SW 1271 (cell line): ENCODE results near the gene CLBA1.

Experiments used
- DNase-seq, 2 experiments: peaks; one replicate each; lab custom pipeline; 2025; lab: John Stamatoyannopoulos, UW

The CLBA1 gene

DNA sequence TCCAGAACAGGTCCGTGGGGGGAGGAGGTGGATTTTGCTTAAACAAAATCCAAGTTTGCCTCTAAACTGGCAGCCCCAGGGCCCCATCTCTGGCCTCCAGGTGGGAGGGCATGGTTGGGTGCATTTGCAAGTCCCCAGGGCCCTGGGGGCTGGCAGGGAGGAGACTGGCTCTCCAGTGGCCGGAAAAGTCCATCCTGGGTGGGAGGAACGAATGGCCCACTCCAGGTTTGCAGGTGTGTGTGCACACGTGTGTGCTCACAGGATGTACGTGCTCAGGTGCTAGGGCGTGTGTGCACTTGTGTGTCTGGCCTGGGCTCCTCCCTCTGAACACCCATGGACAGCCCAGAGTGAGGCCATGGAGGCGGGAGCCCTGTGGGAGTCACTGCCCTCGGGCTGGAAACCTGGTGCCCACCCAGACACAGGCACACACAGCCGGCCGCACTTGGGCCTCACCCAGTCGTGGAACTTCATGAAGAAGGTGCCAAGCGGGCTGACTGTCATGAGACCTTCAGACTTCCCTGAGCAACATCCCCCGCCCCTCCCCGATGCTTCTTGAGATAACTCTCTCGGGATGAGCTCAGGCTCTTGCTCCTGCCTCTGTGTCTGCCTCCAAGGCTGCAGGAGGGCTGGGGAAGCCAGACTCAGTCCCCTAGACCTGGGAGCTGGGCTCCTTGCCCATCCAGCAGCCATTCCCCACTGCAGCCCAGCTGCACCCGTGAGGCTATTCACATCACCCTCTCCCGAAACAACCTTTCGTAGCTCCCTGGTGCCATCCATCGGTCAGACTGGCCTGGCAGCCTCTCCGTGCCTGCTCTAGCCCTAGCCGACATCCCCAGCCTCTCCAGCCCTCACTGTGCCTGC, 16.8 kb upstream of the CLBA1 start:
- peak in 1 of 2 experiments; percentile 39 for DNase-seq

DNA sequence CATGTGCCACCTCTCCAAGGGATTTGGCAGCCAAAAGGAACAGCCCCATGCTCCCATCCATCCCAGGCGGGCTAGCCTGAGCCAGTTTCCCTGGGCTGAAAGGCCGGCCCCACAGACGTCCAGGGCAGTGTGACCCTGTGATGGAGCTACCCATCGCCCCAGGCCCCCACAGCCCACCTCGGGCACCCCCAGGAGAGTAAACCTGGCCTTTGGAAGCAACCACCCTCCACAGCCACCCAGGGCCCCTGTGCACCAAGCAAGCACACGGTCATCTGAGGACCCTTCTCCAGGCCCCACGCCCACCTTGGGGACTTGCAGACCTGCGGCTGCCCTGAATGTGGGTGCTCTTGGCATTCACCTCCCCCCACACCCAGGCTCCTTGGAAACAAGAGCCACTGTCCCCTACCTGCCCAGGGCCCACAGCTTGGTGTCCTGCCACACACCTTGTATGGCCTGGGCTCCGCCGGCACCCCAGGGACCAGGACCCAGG, 15.8 kb upstream of the CLBA1 start:
- DNase-seq = no peak

DNA sequence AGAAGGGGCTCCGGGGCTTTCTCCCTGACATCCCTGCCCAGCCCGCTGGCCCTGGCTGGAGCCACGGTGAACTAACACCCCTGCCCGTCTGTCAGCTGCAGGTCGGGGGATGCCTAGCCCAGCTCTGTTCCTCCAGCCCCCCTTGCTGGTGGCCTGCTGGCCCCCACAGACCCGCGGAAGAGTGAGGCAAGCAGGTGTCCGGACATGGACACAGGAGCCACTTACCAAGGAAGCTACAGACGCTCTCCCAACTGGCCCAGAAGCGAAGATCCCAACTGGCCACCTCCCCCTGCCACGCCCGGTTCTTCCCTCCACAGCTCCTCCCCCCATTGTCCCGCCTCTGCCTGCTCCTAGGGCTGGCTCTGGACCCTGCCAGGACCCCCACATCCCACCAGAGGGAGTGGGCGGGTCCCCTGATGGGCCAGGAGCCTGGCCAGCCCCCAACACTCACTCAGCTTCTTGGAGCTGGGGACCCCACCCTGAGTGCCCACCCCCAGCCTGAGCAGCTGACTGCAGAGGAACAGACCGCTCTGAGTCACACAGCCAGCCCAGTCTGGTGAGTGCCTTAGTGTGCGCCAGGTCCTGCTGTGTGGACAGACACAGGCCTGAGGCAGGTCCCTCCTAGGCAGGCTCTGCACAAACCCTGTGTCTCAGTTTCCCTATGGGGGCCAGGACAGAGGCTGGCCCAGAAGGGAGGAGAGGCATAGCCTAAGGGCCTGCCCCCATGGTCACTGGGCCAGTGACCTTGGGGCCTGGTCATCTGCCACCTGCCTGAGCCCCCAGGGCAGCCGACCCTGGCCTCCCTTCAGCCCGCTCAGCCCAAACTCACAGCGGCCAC, 15.1 kb upstream of the CLBA1 start:
- peak; percentile 50 to 75 for DNase-seq

DNA sequence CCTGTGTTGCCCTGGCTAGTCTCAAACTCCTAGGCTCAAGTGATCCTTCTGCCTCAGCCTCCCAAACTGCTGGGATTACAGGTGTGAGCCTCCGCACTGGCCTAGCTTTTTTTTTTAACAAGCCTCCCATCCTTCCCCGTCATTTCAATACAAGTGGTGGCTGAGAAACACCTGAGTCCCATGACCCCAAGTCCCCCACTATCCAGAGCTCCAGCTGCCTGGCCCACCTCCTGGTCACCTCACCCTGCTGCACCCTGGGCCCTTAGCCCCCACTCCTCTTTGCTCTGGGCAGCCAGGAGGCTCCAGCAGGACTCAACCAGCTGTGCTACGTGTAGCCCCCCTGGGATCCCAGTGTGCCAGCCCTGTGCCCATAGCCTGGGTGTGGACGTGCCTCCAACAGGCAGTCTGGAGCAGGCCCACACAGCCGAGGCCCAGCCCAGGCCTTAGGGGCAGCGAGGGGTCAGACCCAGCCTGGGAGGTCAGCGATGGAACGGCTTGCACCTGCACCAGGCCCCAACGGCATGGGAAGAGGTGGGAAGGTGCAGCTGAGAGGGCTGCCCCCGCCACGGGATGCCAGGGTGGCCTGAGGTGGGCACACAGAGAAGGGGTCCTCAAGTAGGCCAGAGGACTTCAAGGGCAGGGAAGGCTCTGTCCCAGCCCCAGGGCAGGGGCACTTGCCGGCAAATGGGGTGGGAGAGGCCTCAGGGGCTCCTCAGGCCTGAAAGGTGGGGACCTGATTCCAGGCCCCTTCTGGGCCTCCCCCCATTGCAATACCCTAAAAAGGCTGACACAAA, 13.9 kb upstream of the CLBA1 start:
- no peak for DNase-seq

DNA sequence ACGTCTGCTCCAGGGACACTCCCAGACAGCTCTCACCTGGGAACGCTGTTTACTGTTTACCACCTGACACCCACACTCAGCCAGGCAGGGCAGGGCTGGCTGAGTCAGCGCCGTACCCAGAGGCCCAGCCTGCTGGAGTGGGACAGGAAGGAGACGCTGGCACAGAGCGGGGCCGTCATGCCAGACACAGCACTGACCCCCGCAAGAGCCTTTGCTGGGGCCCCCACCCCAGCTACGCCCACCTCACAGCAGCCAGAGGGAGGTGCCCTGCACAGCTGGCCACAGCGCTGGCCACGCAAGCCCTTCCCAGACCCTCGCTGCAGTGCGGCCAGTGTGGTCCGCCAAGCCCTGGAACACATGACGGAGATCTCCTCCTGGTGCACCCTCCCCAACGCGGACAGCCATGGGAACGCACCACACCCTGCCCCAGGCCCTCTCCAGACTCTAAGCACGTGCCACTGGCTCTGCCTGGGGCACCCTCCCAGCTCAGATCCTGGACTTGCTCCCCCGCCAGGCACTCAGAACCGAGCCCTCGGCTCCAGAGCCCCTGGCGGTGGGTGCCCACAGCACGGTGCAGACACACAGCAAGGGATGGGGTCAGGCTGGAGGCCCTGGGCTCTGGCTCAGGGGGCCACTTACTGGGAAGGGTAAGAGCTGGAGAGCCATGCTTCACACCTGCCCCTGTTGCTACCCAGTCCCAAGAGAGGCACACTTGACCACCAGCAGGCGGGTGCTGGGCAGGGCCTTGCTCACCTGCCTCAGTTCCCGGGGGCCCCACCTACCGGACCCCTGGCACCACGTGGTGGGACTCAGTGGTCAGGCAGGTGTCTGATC, 13.1 kb upstream of the CLBA1 start:
- peak; percentile 64 to 70 for DNase-seq

DNA sequence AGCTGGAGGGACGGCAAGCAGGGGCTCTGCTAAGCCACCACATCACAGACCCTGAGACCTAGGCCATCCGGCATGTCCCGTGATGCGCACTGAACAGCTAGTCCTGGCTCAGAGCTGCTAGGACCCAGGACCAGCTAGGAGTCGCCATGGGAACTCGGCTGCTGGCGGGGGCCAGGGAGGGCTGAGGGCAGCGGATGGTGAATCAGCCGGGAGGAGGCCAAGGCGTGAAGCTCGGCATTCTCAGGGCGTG, 12.5 kb upstream of the CLBA1 start:
- no peak for DNase-seq

DNA sequence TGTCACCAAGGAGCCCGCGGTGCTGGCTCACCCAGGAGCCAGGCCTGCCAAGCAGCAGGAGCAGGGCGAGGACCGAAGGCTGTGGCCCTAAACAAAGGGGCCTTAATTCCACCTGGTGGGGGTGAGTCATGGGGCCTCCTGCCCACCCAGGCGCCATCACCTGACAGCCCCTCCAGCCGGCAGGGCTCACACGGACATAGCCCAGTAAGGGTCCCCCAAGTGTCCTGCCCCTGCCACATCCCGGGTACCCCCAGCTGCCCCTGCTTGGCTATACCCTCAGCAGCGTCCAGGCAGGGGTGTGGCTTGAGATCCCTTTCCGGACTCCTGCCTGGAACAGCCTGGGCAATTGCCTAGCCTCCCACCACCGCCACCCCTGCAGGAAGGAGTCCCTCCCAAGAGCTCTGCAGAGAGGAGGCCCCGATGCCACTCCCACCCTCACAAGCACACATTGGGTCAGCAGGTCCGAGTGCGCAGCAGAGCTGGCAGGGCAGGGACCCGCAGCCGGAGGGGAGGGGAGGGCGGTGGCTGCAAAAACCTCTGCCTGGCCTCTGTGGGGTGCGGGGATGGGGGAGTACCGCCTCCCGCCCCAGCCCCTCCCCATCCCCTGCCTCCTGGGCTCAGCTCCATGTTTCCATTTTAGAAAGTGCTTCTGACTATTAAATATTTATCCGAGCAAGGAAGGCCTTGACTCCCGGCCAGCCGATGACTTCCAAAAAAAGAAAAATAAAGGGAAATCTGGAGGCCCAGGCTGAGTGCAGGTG, 12.0 kb upstream of the CLBA1 start:
- DNase-seq = peak; percentile 94

DNA sequence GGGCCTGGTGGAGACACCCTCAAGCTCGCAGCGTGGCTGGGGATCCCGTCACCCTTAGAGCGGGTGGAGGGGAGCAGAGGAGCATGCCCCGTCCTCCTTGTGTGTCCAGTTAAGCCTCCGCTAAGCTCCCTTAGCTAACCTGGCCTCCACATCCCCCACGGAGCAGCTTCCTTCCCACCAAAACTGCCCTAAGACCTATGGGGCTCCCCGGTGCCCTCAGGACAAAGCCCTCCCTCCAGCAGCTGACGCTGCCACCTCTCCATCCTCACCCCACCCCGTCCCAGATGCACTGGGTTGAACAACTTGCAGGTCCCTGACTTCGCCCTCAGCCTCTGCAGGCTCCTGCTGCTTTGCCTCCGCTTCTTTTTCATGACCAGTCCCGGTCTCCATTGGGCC, 11.4 kb upstream of the CLBA1 start:
- no peak for DNase-seq

DNA sequence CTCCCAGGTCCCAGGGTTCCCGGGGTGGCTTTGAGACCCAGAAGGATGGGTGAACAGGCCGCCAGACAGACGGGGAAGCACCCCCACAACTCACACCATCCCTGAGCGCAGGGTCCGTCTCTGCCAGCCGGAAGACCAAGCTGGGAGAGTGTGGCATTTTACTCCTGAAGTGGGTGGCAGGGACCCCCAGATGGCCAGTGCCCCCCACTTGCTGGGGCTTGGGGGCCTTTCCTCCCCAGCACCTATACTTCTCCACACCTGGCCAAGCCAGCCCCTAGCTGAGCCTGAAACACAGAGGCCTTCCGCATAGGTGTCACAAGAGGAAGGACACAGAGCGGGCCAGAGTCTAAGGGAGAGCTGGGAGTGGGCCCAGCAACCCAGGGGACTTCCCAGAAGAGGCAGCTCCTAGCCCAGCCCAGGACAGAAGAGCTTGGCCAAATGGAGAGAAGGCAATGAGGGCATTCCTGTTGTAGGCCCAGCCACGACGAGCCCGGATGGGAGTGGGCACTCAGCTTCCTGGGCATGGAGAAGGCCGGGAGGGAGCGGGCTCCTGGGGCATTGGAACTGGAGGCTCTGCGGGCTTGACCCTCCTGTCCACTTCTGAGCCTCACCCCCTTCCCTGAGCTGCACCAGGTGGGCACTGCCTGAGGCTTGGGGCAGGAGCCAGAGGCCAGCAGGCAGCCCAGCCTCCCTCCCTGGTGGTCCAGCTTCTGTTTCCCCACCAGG, 10.8 kb upstream of the CLBA1 start:
- DNase-seq = no peak

DNA sequence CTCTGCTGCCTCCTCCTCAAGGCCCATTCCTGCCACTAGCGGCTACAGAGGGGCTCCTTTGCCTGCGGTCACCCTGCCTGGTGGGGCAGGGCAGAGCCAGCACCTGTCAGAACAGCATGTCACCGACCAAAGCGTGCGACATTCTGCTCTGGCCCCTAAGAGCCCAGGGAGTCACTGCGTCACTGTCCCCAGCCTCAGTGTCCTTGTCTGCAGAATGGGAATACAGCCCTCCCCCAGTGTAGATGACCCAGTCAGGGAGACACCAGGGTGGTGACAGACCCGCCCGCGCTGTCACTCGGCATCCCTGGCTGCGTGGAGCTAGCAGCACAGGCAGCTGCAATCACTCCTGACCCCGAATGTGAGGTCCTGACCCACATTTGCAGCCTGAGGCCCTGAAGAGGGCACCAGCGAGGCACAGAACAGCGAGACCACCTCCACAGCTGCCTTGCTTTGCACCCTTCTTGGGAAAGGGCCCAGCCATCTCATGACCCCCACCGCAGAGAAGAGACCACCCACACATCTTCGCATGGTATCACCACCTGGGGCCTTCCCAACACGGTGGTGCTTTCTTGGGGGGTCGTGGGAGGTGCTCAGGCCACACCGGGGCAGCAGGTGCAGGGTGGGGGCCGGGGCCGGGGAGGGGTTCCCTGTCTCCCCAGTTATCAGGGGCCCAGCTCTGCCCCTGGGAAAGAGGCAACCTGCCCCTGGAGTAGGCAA, 9.9 kb upstream of the CLBA1 start:
- no peak for DNase-seq

DNA sequence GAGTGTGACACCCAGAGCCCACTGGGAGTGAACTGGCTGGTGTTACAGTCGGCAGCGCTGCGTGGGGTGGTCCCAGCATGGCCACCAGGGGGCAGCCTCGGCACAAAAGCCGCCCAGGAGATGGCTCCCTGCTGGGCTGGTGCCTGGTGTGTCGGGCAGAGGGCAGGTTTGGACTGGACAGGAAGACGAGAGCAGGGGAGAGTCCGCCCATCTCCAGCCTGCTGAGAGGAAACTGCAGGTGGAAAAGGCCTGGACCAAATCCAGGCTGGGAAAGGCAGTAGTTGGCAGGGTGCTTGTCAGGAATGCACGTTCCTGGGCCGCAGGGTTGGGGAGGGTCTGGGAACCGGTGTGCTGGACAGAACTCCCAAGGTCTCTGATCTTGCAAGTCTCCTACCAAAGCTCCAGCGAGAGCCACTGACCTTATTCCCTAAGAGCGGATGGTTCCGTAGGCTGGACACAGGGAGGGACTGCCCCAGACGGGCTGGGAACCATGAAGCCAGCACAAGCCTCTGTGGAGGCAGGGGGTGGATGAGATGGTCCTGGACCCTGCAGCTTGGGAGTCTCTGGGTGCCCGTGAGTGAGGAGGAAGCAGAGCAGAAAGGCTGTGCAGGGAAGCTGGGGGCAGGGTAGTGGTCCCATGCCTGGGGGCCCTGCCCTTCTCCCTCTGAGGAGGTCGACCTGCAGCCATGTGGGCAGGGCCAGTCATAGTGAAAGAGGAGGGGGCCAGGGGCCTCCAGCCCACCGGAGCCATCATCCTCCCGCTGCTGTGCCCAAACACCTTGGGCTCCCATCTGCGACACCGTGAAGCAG, 9.2 kb upstream of the CLBA1 start:
- peak; percentile 71 to 80 for DNase-seq

DNA sequence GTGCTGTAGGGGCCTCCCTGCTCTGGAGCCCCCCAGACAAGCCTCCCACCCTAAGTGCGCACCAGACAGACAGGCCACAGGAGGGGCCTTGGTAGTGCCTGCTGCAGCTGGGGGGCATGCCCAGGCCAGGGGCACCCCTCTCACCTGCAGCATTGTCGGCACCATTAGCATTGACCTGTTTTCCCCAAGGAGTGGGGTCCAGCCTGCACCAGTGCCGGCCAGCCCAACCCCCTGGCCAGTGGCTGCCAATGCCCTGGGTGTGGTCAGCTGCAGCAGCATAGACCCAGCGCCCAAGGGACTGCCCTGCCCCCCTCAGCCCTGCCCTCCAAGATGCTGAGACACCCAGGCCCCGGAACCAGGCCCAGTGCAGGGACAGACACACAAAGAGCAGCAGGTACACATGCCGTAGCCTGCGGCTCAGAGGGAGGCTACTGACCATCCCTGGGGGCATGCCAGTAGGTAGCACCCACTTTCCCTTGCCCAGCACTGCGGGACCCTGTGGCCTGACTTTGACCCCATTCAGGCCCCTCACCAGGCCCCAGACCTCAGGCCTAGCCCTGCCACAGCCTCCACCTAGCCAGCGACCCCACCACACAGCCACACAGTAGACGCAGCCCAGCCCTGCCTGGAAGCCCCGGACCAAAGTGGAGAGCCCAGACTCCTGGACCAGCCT, 8.4 kb upstream of the CLBA1 start:
- peak in 1 of 2 experiments; percentile 16 for DNase-seq

DNA sequence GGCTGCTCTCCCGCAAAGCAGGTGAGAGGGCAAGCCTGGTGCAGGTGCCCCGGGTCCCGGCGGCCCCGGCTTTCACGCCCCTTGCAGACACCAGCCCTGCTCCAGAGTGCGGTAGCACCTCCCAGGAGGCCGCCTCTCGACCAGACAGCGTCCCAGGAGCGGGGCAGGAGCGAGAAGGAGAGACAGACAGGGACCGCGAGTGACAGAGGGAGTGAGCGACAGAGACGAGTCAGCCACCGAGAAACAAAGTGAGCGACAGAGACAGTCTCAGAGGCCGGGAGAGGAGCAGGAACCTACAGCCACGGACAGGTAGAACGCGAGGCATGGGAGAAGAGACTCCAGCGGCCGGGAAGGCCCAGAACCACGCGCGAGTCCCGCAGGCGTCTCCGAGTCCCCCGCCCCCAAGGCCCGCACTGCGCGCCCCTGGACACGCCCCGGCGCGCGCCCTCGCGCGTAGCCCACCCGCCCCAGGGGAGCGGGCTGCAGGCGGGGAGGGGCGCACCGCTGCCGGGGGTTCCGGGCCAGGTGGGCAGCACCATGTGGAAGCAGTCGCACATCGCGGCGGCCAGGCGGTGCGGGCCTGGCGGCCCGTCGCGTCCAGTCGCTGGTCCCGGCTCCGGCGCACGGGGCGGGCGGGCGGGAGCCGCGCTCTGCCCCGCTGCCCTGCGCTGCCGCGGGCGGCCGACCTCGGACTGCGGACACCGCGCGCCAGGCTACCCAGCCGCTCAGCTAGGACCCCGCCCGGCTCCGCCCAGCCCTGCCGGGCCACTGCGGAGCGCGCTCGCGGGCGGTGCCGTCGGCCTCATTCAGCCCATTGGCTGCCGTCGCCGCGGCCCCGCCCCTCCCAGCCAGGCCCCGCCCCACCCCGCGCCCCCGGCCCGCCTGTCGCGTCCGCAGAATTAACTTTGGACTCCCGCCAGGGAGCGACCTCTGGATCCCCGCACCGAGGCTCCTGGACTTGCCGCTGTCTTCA, 7.6 kb upstream of the CLBA1 start, which contains the start of gene AHNAK2:
TSS of gene AHNAK2 (minus strand) at position 694 of the 973 bp plus-strand sequence. CDS start at position 557, 137 bp downstream.
- DNase-seq = peak; percentile 49 to 71

DNA sequence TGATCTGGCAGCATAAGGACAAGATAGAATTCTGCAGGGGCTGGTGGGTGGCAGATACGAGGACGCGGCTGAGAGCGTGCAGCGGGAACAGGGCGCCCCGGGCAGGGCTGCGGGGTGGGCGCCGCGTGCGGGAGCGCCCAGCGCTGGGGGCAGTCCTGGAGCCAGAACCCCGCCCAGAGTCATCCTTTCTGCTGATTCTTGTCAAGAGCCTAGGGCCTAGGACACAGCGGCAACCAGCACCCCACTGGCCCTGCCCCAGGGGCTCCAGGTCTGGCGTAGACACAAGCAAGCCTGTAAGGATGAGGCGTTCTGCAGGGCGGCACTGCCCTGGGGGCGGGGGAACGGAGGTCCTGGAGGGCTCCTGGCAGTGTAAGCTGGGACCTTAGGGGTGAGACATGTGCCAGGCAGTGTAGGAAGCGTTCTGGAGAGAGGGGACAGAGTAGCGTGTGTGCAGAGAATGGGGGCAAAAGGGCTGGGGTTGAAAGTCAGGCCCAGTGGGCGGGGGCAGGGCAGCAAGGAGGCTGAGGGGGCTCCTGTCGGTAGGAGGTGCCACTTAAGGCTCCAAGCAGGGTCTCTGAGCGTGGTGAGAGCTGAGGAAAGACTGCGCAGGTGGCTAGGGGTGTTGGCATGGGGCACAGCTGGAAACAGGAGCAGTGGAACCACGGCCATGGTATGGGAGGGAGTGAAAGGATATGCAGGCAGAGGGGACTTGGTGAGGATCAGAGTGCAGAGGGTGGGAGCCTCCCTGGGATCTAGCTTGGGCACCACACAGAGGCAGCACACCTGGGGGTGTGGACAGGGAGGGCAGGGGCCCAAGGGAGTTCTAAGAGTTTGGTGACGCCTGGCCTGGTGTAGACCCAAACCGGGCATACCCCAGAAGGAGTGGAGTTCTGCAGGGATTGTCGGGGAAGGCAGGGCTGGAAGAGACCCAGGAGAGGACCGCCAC, 6.6 kb upstream of the CLBA1 start:
- DNase-seq = no peak
